GM18499 (cell line): ENCODE data around the gene FAM53B.

Experiments used
- ATAC-seq: cut with Tn5 transposase; IDR thresholded peaks from one replicate; pipeline ENCODE4 v1.9.1; 2021; ENCODE audit warnings: moderate number of reproducible peaks; ENCODE audit not compliant: insufficient read depth, unreplicated experiment

Gene FAM53B

DNA sequence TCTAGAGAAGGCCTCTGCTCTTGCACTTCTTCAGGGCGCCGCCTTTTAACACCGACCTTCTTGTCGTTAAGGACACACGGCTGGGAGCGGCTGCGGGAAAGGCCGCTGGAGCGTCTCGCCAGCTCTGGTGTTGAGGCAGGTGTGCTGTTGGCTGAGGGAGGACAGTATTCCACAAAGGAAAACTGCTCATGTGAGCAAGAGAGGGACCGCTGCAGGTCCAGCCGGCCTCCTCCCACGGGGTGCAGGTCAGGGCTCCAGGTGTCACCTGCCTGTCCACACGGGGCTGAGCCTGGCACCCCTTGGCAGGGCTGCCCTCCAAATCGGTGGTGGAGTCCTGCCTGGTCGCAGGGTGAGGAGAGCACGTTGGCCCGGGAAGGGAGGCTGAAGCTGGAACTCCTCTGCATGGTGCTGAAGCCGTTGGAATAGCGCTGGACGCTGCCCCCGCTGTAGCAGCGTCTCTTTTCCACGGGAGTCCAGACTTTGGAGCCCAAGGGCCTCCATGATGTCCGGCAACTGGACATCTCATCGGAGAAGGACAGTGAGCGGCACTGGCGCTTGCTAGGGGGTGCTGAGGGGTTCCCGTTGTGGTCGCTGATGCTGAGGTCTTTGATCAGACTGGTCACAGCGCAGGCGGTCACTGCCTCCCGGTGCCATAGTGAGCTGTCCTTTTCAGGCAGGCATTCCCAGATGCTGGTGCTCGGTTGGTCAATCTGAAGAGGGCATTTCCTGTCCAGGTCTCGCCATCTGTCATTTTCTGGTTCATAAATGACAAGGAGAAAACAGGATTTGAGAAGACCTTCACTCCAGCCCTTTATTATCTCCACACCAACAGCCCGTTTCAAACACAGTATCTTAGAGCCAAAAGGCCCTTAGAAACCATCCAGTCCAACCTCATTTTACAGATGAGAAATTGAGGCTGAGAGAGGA lies 62.3 kb downstream of the FAM53B start:
- ATAC-seq = no peak

DNA sequence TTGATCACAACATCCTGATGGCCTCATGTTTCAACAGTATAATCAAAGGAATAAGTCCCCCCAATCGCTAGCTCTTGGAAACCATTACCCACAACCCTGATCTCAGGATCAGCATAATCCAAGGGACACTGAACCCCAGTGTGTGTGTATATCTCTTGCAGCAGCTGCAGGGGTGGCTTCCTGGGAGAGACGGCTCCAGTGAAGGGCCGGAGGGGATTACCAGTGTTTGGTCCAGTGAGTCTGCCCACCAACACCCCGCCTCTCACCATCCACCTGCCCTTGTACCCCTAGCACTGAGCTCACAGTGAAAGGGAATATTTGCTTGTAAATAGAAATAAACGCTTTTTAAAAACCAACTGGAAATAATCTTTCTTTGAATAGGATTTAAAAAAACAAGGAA lies 63.1 kb downstream of the FAM53B start:
- ATAC-seq = no peak

- ATAC-seq = no peak
Measured at GRCh38 chr10:124680675-124681074, 63.5 kb downstream of the FAM53B start.

- no peak for ATAC-seq
Measured at GRCh38 chr10:124679401-124679800, 64.8 kb downstream of the FAM53B start.

DNA sequence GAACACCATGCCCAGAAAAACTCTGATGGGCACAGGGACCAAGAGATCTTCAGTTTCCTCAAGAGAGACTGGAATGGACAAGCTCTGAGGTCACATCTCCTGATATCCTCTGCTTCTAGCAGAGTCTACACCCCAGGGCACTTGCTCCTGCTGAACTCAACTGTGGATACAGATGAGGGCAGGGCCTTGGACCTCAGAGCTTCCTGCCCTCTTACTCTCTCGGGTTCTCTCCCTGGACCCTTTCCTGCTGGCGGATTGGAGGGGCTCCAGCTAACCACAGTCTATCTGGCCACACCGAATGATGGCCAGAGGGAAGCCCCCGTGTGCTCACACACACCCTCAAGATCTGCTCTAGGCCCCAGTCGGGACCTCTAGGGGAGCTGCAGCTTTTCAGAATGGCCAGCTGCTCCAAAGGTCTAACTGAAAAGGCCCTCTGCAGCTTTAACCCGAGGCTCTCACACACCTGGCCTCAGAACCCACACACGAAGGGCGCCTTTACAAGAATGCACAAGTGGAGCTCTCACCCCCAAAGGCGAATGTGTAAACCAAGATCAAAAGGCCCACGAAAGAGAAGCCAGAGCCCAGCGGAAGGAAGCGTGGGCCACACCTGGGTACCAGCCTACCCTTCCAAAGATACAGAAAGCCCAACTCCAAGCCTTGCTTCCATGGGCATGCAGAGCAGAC lies 65.5 kb downstream of the FAM53B start:
- no peak for ATAC-seq

GRCh38 chr10:124677749-124678556 lies 66.2 kb downstream of the FAM53B start:
- ATAC-seq = no peak

DNA sequence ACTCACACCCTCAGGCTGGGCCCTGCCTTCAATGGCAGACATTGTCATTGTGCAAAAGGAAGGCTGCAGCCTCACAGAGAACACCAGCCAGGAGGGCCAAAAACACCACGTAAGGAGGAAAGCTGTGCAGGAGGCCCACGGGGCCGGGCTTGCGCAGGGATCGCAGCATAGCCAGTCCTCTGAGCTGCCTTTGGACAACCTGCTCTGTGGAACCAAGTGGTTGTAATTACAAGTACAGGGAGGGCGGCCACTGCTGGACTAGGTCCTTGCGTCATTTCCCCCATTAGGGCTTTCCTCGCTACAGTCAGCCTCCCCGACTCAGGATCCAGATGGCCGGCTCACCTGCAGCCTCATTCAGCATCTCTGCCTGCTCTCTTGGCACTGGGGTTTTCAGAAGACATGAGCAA lies 66.9 kb downstream of the FAM53B start:
- ATAC-seq = no peak

DNA sequence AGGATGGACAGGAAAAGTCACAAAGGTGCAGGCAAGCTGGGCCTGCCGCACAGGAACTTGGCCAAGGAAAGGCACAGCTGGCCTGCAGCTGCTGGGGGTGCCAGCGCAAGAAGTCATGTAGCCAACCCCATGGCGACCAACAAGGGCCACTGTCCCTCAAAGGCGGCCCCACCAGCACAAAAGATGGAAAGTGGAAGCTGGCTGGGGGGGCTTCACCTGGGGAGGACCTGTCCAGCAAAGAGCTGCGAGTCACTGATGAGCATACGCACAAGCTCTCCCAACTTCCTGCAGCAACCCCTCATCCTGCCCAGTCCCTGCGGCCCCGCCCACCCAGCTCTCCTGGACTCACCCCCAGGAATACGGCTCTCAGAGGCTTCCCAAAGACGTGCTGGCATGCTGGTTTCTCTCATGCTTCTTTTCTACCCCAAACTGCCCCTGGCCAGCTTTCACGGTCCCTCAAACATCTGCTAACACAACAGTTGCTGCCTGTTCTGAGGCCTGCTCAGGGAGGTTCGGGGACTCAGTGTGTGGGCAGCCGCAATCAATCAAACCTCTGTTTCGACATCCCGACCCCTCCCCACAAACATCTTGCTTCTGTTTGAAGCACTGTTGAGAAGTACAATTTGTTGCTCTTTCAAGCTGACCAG lies 67.6 kb downstream of the FAM53B start:
- ATAC-seq = no peak

- no peak for ATAC-seq
Measured at GRCh38 chr10:124675824-124676223, 68.4 kb downstream of the FAM53B start.

- ATAC-seq = no peak
Measured at GRCh38 chr10:124675261-124675660, 68.9 kb downstream of the FAM53B start.

GRCh38 chr10:124674768-124675222 lies 69.4 kb downstream of the FAM53B start:
- no peak for ATAC-seq

DNA sequence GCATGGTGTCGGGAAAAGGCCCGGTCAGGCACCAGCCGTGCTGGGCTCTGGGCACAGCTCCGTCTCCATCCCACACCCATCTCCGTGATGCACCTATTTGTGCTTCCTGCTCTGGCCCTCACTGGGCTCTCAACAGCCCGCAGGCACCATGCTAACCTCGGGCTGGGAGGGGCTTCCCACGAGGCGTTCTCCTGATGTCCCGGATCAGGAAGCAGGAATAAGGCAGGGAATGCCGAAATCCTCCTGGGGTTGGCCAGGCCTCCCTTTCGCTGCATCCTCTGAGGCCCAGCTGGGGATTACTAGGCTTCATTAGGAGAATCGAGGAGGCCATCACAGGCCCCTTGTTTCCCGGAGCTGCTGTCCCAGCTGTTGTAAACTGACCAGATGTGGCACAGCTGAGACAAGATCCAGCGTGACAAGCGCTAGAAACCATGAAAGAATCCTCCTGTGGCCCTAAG lies 72.0 kb downstream of the FAM53B start:
- no peak for ATAC-seq

DNA sequence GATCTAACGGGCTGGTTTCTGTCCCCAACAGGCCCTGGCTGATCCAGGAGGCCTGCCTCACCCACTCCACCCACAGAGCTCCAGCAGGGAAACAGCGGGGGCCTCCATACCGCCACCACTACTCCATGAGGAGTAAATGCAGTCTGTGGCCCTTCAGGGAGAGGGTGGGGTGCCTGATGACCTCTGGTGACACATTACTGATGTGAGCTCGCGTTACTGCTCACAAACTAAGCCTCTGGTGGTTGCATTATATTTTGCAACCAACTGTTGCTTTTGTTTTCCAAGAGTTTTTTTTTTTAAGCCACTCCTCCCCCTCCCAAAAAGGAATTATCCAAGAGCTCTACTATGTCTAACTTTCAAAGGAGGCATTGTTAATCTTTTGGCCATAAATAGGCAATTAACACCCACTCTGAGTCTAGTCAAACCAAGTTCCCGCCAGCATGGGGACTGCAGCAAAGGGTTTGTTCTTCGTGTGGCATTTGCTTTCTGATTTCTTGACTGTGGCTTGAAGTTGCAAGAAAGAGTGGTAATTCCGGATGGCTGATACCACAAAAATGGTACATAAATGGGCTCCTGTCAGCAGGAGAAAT lies 72.6 kb downstream of the FAM53B start:
- ATAC-seq = no peak

DNA sequence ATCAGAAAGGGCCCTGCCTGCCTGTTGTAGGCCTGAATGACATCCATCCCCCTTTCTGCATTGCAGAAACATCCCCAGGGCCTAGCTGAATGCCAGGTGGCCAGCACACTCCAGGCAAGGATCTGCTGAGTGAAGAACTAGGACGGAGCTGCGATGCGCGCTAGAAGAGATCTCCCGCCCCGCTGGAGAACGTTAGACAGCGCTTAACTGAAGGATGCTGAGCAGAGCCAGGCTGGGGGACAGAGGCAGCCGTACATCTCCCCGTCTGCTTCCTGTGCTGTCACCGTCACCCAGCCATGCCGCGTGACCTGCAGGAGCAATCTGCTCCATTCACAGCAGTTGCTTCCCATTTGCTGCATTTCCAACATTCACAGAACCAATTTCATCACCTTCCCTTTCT lies 73.3 kb downstream of the FAM53B start:
- no peak for ATAC-seq

DNA sequence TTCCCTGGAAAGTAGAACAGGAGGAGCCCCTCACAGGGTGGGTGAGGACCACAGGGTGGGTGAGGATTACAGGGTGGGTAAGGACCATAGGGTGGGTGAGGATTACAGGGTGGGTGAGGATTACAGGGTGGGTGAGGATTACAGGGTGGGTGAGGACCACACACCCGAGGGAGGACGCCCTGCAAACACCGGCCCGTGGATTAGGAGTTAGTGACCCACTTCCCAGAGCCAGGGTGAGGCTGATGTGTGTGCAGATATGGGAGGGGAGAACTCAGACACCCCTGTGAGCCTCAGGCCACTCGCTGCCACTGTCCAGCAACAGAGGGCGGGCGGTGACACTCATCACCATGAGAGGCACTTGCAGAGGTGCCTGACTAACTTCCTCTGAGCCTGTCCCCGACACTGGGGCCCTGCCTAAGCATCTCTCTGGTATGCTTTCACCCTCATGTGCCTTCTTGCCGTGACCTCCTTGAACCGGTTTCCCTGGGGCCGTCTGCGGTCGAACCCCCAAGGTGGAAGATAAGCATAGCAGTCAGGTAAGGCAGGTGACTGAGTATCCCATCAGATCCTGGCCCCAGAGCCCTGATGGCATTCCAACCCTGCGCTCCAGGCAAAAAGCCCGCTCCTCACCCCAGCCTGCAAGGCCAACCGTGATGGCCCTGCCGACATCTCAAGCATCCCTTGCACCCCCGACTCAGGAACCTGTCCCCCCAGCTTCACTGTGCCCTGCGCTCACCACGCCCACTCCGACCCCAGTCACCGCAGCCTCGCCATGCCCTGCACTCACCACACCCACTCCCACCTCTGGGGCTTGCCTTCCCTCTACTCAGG lies 74.1 kb downstream of the FAM53B start:
- no peak for ATAC-seq

DNA sequence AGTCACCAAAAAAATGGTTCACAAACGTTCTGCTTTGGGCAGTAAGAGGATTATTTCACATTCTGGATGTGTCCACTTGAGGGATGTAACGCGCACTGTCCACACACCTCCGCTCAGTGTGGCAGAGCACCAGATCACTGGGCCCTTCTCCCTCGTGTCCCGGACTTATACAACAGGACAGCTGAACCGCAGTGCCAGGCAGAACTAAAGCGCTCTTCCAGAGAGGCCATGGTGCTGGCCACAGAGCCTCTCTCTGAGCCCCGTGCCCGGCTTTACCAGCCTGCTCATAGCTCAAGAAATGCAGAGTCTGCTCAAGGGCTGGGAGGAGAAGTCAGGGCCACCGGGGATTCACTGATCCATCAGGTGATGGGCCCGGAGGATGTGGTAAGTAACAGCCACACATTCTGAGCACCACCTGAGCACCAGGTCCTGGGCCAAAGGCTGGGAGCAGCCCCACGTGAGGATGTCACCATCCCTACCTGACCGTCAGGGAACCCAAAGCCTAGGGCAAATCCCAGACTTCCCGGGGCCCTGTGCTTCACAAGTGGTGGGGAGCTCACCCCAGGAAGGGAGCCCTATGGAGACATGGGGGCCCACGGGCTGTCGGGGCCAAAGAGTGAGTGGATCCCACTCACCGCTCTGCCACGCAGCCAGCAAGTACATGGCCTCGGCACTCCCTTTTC lies 74.9 kb downstream of the FAM53B start:
- no peak for ATAC-seq

- no peak for ATAC-seq
Measured at GRCh38 chr10:124668517-124669051, 75.6 kb downstream of the FAM53B start.
